B cell (primary cell): Measurements from ENCODE around the gene REL. TPM values are rescaled to one million over a fixed set of nuclear protein-coding genes. Genes with fewer than 3 reads are reported as not detected.

Experiments used
- ATAC-seq: fragments of 200-7000 bp; cut with Tn5 transposase; one replicate; pipeline ENCODE4 v1.10.0; 2021; ENCODE audit warnings: low read depth, mild to moderate bottlenecking, moderate number of reproducible peaks, moderate library complexity
- CTCF ChIA-PET: fragments of 350-600 bp; sonication (Branson Sonifier 250); formaldehyde crosslinking; loops from one replicate; lab custom pipeline; 2021; ENCODE audit warnings: antibody characterized with exemption, inconsistent platforms; lab: Charles Lee
- POLR2A ChIA-PET: fragments of 350-600 bp; sonication (Branson Sonifier 250); formaldehyde crosslinking; loops from one replicate; lab custom pipeline; 2021; ENCODE audit warnings: antibody characterized with exemption; lab: Charles Lee
- DNase-seq: peaks from one replicate; pipeline ENCODE4 v3.0.0; 2013
- H2AFZ ChIP-seq: 2 replicates; pipeline ENCODE4 v1.6.1; 2012; ENCODE audit warnings: mild to moderate bottlenecking, low read depth, low read length; ENCODE audit not compliant: insufficient read depth, poor library complexity, severe bottlenecking
- H3K27ac ChIP-seq, 2 donors: 1 replicate in 1 of 2; 2 replicates in 1 of 2; pipeline ENCODE4 v1.5.1; 2012 to 2013; ENCODE audit warnings: low read length in 2 of 2, mild to moderate bottlenecking in 2 of 2, moderate library complexity in 1 of 2
- H3K27me3 ChIP-seq, 4 experiments: fragments of 200-600 bp in 1 of 4; sonication (generic) in 1 of 4; replicated peaks in 1 of 4; 1 replicate in 2 of 4; 2 replicates in 2 of 4; pipeline versions ENCODE4 v1.6.1 to v1.7.0; 2013 to 2016; ENCODE audit warnings: low read length in 3 of 4, mild to moderate bottlenecking in 2 of 4, mixed read lengths in 1 of 4, moderate library complexity in 1 of 4; ENCODE audit not compliant: insufficient read depth in 4 of 4, control insufficient read depth in 3 of 4; ENCODE audit errors: control extremely low read depth in 1 of 4
- H3K36me3 ChIP-seq, 2 experiments: replicated peaks in 1 of 2; 1 replicate in 1 of 2; 2 replicates in 1 of 2; pipeline versions ENCODE4 v1.6.1 to v1.7.1; 2013; ENCODE audit warnings: low read length in 1 of 2; ENCODE audit not compliant: insufficient read depth in 2 of 2, control insufficient read depth in 1 of 2; ENCODE audit errors: control extremely low read depth in 1 of 2, extremely low read depth in 1 of 2
- H3K4me1 ChIP-seq, 2 donors: fragments of 200-600 bp in 1 of 2; sonication (generic) in 1 of 2; 1 replicate in 1 of 2; 2 replicates in 1 of 2; pipeline versions ENCODE4 v1.5.1 to v1.6.1; 2013 to 2017; ENCODE audit warnings: low read length in 2 of 2; ENCODE audit not compliant: control insufficient read depth in 2 of 2, insufficient read depth in 2 of 2
- H3K4me2 ChIP-seq: replicated peaks from 2 replicates; pipeline ENCODE3; 2012; ENCODE audit warnings: mild to moderate bottlenecking, low read depth, low read length; ENCODE audit not compliant: poor library complexity, severe bottlenecking
- H3K4me3 ChIP-seq, 5 experiments: fragments of 200-600 bp in 1 of 5; sonication (generic) in 1 of 5; 1 replicate in 3 of 5; 2 replicates in 2 of 5; pipeline versions ENCODE4 v1.5.1 to v1.7.0; 2011 to 2016; ENCODE audit warnings: low read length in 4 of 5, mild to moderate bottlenecking in 4 of 5, low read depth in 2 of 5, control low read depth in 1 of 5, moderate library complexity in 1 of 5; ENCODE audit not compliant: insufficient read depth in 1 of 5; ENCODE audit errors: control extremely low read depth in 1 of 5, extremely low read depth in 1 of 5
- H3K79me2 ChIP-seq: fragments of 200-600 bp; sonication (generic); one replicate; pipeline ENCODE4 v1.6.0; 2016; ENCODE audit warnings: low read length; ENCODE audit not compliant: control insufficient read depth, insufficient read depth
- H3K9ac ChIP-seq: fragments of 200-600 bp; sonication (generic); 2 replicates; pipeline ENCODE4 v1.6.1; 2017; ENCODE audit warnings: mild to moderate bottlenecking, low read length, moderate library complexity
- H3K9me3 ChIP-seq, 3 donors: one replicate each; pipeline versions ENCODE4 v1.6.1 to v1.7.1; 2013; ENCODE audit warnings: low read length in 2 of 3; ENCODE audit not compliant: control insufficient read depth in 2 of 3, insufficient read depth in 1 of 3; ENCODE audit errors: control extremely low read depth in 1 of 3
- H4K20me1 ChIP-seq: 2 replicates; pipeline ENCODE4 v1.6.0; 2012; ENCODE audit warnings: mild to moderate bottlenecking, low read length; ENCODE audit not compliant: insufficient read depth, control insufficient read depth, poor library complexity, severe bottlenecking
- H3K27ac Mint-ChIP-seq: one replicate; pipeline ENCODE4 v1.8.0; 2021; ENCODE audit warnings: mixed read lengths
- H3K27me3 Mint-ChIP-seq: one replicate; pipeline ENCODE4 v1.8.0; 2021; ENCODE audit warnings: mixed read lengths
- H3K4me1 Mint-ChIP-seq: one replicate; pipeline ENCODE4 v1.8.0; 2021; ENCODE audit warnings: mixed read lengths
- H3K4me3 Mint-ChIP-seq: one replicate; pipeline ENCODE4 v1.8.0; 2021; ENCODE audit warnings: mixed read lengths
- H3K9me3 Mint-ChIP-seq: one replicate; pipeline ENCODE4 v1.8.0; 2022; ENCODE audit warnings: mixed read lengths; ENCODE audit not compliant: insufficient read depth
- CTCF ChIP-seq: fragments of 200-600 bp; IDR thresholded peaks from one replicate; pipeline ENCODE4 v1.8.0; 2022; ENCODE audit warnings: antibody characterized with exemption, mild to moderate bottlenecking
- EZH2 ChIP-seq: IDR thresholded peaks from 2 replicates; pipeline ENCODE4 v1.6.1; 2012; ENCODE audit warnings: borderline replicate concordance, low read depth, mild to moderate bottlenecking, moderate library complexity, low read length; ENCODE audit not compliant: insufficient read depth, poor library complexity, severe bottlenecking
- WGBS: methylation state at CpG from one replicate; pipeline ENCODE4 v1.1.5; 2013; ENCODE audit warnings: missing lambda C conversion rate; ENCODE audit not compliant: insufficient coverage; 5-methylcytosine and 5-hydroxymethylcytosine counted together
- intact Hi-C: fragments of 100-400 bp; cut with micrococcal nuclease; formaldehyde crosslinking; loops from one replicate; pipeline ENCODE4 v1.10.0; 2022
- polyA plus RNA-seq: library from polyadenylated mRNA; depleted of rRNA; stranded (reverse); fragments of >200 nt; gene quantifications from 2 replicates; pipeline ENCODE4 v1.2.3, GENCODE V29; 2012
- total RNA-seq, 2 donors: library from RNA; stranded (reverse); fragments of 120-200 nt in 1 of 2; gene quantifications; 1 replicate in 1 of 2; 2 replicates in 1 of 2; pipeline versions ENCODE4 v1.2.3 to v1.2.4, GENCODE V29; 2013 to 2022

Gene REL
- total and polyA plus RNA-seq, 2 donors (not counting 1 experiment from before 2014, with no cell fraction given) = 27.9 to 283 TPM

- Histone ChIP-seq H3K27ac (peak overlapping the region; percentile 69 to 82), H3K4me3 (peak overlapping the region in 1 of 5 experiments; percentile 8), H3K79me2 (no peaks in the 10 kb centered on the region), H3K9me3 (no peaks in the 10 kb centered on the region), H3K4me1 (peaks cover 47 to 58% of the 10 kb centered on the region in 2 donors), H4K20me1 (no peaks in the 10 kb centered on the region), H2AFZ (peak overlapping the region; percentile 66), H3K4me2 (peak overlapping the region; percentile 62), H3K27me3 (no peaks in the 10 kb centered on the region), H3K36me3 (no peaks in the 10 kb centered on the region), H3K9ac (peak overlapping the region; percentile 22)
- no peak for TF ChIP-seq CTCF
- TF ChIP-seq EZH2 = no peak
- Mint-ChIP-seq H3K4me1 (peaks cover 66% of the 10 kb centered on the region), H3K4me3 (peak overlapping the region; percentile 41), H3K27me3 (no peaks in the 10 kb centered on the region), H3K9me3 (no peaks in the 10 kb centered on the region), H3K27ac (peak overlapping the region; percentile 68)
- POLR2A ChIA-PET = interaction anchor here (0.6 to 0.9 kb wide), 2 partner anchors 8 to 209 kb away, joined by 3 to 5 read pairs; partner anchors contain the start of gene PAPOLG
- no peak for ATAC-seq
- DNase-seq = no peak
- CTCF ChIA-PET = interaction anchor here (1.1 to 6.4 kb wide), 5 partner anchors 12 to 168 kb away, joined by 3 to 52 read pairs (median 4); no protein-coding TSS in a partner anchor
- intact Hi-C loops = loop anchor here (5.0 kb wide), 1 partner anchor 33 kb away; no protein-coding TSS in a partner anchor
These were observed 84.1 kb downstream of the REL start for GRCh38 chr2:60965499-60965785.

GRCh38 chr2:60966507-60967405, 85.4 kb downstream of the REL start:
- peak overlapping the region in 4 of 5 experiments; percentile 13 to 52 (median 40) for H3K4me3 ChIP-seq
- intact Hi-C loops = loop anchor here (5.0 kb wide), 1 partner anchor 34 kb away; no protein-coding TSS in a partner anchor
- H3K4me2 ChIP-seq = peak overlapping the region; percentile 62
- CTCF ChIA-PET = interaction anchor here (1.0 to 6.4 kb wide), 6 partner anchors 26 to 261 kb away, joined by 3 to 52 read pairs (median 3); no protein-coding TSS in a partner anchor
- WGBS = no CpG with 5 or more reads among the region's 1 CpG
- Mint-ChIP-seq H3K9me3 (no peaks in the 10 kb centered on the region), H3K4me3 (peak overlapping the region; percentile 85), H3K4me1 (peaks cover 73% of the 10 kb centered on the region), H3K27ac (peak overlapping the region; percentile 92), H3K27me3 (no peaks in the 10 kb centered on the region)
- H4K20me1 ChIP-seq = no peaks in the 10 kb centered on the region
- no peaks in the 10 kb centered on the region for H3K36me3 ChIP-seq
- H3K9ac ChIP-seq = peak overlapping the region; percentile 67
- no peaks in the 10 kb centered on the region for H3K27me3 ChIP-seq
- TF ChIP-seq CTCF (no peak), EZH2 (no peak)
- POLR2A ChIA-PET = interaction anchor here (0.7 kb wide), 1 partner anchor 28 kb away, joined by 3 read pairs; no protein-coding TSS in a partner anchor
- peak; percentile 54 for ATAC-seq
- H3K4me1 ChIP-seq = peaks cover 59 to 66% of the 10 kb centered on the region in 2 donors
- no peaks in the 10 kb centered on the region for H3K9me3 ChIP-seq
- no peaks in the 10 kb centered on the region for H3K79me2 ChIP-seq
- peak overlapping the region; percentile 82 to 85 for H3K27ac ChIP-seq
- peak overlapping the region; percentile 19 for H2AFZ ChIP-seq
- DNase-seq = peak; percentile 65
